Measurements from ENCODE around the gene TPH2. TPM values are rescaled to one million over a fixed set of nuclear protein-coding genes. Genes with fewer than 3 reads are reported as not detected.

TPH2 gene
- total and polyA plus RNA-seq, 2 of the 4 experiments (the other 2 are of a cell fraction): not detected

DNA sequence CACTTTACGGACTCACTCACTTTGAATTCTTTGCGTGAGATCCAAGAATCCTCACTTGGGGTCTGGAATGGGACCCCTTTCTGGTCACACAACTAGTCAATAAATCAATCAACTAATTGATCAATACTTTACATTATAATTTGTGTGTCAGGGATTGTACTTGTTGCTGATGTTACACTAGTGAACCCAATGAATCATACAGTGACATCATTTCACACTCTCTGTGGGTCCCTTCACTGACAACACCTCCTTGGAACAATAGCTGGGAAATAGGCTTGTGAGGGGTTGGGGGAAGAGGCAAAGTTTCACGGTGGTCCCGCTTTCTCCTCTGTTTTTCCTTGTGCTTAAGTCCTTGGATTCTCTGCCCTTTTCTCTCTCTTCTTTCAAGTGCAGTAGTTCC is 35.0 kb downstream of the TPH2 start:
- H2BK120ac ChIP-seq (ENCODE audit: low read depth, low read length): no peak overlapping the region
- WGBS, 2 experiments (ENCODE audit: extremely low coverage in 2 of 2, insufficient read length in 1 of 2): no CpG with 5 or more reads among the region's 4 CpGs
- H3K9ac ChIP-seq (ENCODE audit: low read depth, low read length): no peak overlapping the region
- no peaks in the 10 kb centered on the region for H3K79me1 ChIP-seq (ENCODE audit: low read depth in 1 of 2, low read length in 2 of 2)
- no peak overlapping the region for H3K4me3 ChIP-seq (ENCODE audit: insufficient read depth, low read depth, low read length)
- ChIA-PET POLR2A (ENCODE audit: unreplicated experiment) (no interaction called here), CTCF (no interaction called here)
- H3K36me3 ChIP-seq (ENCODE audit: control insufficient read depth, insufficient read depth, low read length): no peaks in the 10 kb centered on the region
- H3K9me1 ChIP-seq (ENCODE audit: insufficient read depth, low read length): no peaks in the 10 kb centered on the region
- TF ChIP-seq, protein P1, sequence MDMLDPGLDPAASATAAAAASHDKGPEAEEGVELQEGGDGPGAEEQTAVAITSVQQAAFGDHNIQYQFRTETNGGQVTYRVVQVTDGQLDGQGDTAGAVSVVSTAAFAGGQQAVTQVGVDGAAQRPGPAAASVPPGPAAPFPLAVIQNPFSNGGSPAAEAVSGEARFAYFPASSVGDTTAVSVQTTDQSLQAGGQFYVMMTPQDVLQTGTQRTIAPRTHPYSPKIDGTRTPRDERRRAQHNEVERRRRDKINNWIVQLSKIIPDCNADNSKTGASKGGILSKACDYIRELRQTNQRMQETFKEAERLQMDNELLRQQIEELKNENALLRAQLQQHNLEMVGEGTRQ (IDR thresholded peaks at IDR 0.05; ENCODE audit: low read depth, low read length): no peak
- TF ChIP-seq, protein P2, sequence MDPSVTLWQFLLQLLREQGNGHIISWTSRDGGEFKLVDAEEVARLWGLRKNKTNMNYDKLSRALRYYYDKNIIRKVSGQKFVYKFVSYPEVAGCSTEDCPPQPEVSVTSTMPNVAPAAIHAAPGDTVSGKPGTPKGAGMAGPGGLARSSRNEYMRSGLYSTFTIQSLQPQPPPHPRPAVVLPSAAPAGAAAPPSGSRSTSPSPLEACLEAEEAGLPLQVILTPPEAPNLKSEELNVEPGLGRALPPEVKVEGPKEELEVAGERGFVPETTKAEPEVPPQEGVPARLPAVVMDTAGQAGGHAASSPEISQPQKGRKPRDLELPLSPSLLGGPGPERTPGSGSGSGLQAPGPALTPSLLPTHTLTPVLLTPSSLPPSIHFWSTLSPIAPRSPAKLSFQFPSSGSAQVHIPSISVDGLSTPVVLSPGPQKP (IDR thresholded peaks at IDR 0.05; ENCODE audit: borderline replicate concordance, low read depth, low read length): no peak
- TF ChIP-seq RFX5 (IDR thresholded peaks at IDR 0.05; ENCODE audit: low read depth, low read length): no peak
- TF ChIP-seq BHLHE40 (IDR thresholded peaks at IDR 0.05; ENCODE audit: low read depth, low read length): no peak
- TF ChIP-seq, protein P3, sequence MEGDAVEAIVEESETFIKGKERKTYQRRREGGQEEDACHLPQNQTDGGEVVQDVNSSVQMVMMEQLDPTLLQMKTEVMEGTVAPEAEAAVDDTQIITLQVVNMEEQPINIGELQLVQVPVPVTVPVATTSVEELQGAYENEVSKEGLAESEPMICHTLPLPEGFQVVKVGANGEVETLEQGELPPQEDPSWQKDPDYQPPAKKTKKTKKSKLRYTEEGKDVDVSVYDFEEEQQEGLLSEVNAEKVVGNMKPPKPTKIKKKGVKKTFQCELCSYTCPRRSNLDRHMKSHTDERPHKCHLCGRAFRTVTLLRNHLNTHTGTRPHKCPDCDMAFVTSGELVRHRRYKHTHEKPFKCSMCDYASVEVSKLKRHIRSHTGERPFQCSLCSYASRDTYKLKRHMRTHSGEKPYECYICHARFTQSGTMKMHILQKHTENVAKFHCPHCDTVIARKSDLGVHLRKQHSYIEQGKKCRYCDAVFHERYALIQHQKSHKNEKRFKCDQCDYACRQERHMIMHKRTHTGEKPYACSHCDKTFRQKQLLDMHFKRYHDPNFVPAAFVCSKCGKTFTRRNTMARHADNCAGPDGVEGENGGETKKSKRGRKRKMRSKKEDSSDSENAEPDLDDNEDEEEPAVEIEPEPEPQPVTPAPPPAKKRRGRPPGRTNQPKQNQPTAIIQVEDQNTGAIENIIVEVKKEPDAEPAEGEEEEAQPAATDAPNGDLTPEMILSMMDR (conservative IDR thresholded peaks at IDR 0.05; ENCODE audit: low read depth, low read length): no peak
- no peak for TF ChIP-seq RCOR1 (IDR thresholded peaks at IDR 0.05; ENCODE audit: insufficient replicate concordance, low read length)
- no peak for TF ChIP-seq MAZ (IDR thresholded peaks at IDR 0.05; ENCODE audit: borderline replicate concordance, low read depth, low read length)
- no peak for TF ChIP-seq MAFK (IDR thresholded peaks at IDR 0.05; ENCODE audit: low read depth, low read length)
- no peak for TF ChIP-seq POLR2A (IDR thresholded peaks at IDR 0.05; ENCODE audit: low read depth, low read length)
- no peak overlapping the region for H3K4me2 ChIP-seq (ENCODE audit: low read depth, low read length)
- no peak overlapping the region for H2AK5ac ChIP-seq (ENCODE audit: low read depth, low read length)
- dilution Hi-C loops (cut with HindIII; ENCODE audit: low sequenced_read_pairs, unreplicated experiment) (no loop called here), in situ Hi-C loops (cut with MboI; ENCODE audit: low sequenced_read_pairs) (no loop called here), intact Hi-C loops (cut with micrococcal nuclease) (no loop called here)
- no peak overlapping the region for H2BK15ac ChIP-seq (ENCODE audit: low read depth, low read length)
- no TSS peak for BruUV-seq (replicated peaks)
- peaks cover 2% of the 10 kb centered on the region; the same call in 1 of the 2 replicates for H3K9me3 ChIP-seq (ENCODE audit: control insufficient read depth, insufficient read depth, low read length)
- no peak overlapping the region for H4K91ac ChIP-seq (ENCODE audit: insufficient read depth, low read depth, low read length)
- H2BK20ac ChIP-seq (ENCODE audit: low read depth, low read length): no peak overlapping the region
- H3K18ac ChIP-seq (ENCODE audit: low read depth, low read length): no peak overlapping the region
- ATAC-seq (ENCODE audit: low read depth): no peak
- H3K14ac ChIP-seq (replicated peaks; ENCODE audit: low read depth, low read length): no peak overlapping the region
- H3K56ac ChIP-seq (ENCODE audit: extremely low read depth, insufficient read depth, low read length): no peak overlapping the region
- DNase-seq: peak; percentile 13
- no peak overlapping the region for H4K8ac ChIP-seq (ENCODE audit: low read depth in 2 of 2, low read length in 2 of 2)
- H3K27me3 ChIP-seq (ENCODE audit: control insufficient read depth, insufficient read depth, low read length): peaks cover 8% of the 10 kb centered on the region; the same call in 1 of the 2 replicates
- no peaks in the 10 kb centered on the region for H4K20me1 ChIP-seq (ENCODE audit: insufficient read depth, low read length)
- H3K23ac ChIP-seq (ENCODE audit: low read depth, low read length): no peak overlapping the region
- H2AK9ac ChIP-seq (replicated peaks; ENCODE audit: low read depth, low read length, poor library complexity): no peak overlapping the region
- H4K5ac ChIP-seq (ENCODE audit: low read depth, low read length): no peak overlapping the region
- no peak overlapping the region for H2AFZ ChIP-seq (replicated peaks; ENCODE audit: low read length, poor library complexity)
- no peak overlapping the region for H3K27ac ChIP-seq (ENCODE audit: insufficient read depth, low read length)
- no peak overlapping the region for H3K4ac ChIP-seq (ENCODE audit: low read depth, low read length)
- H3K4me1 ChIP-seq (ENCODE audit: control insufficient read depth, insufficient read depth, low read length): no peaks in the 10 kb centered on the region
- H2BK5ac ChIP-seq (ENCODE audit: low read depth, low read length, poor library complexity, severe bottlenecking): no peak overlapping the region
